IPS-20b (cell line): ENCODE data around the gene COG3.

ENCODE experiments used
- H3K27ac ChIP-seq: one replicate; pipeline ENCODE4 v1.5.1; 2013; ENCODE audit warnings: low read length
- H3K27me3 ChIP-seq: 2 replicates; pipeline ENCODE4 v1.6.1; 2013; ENCODE audit warnings: mild to moderate bottlenecking, low read length, inconsistent platforms; ENCODE audit not compliant: insufficient read depth
- H3K36me3 ChIP-seq: 2 replicates; pipeline ENCODE4 v1.6.1; 2013; ENCODE audit warnings: low read depth, mild to moderate bottlenecking, inconsistent platforms, low read length, moderate library complexity; ENCODE audit not compliant: insufficient read depth
- H3K4me1 ChIP-seq: 2 replicates; pipeline ENCODE4 v1.6.1; 2013; ENCODE audit warnings: mild to moderate bottlenecking, control low read depth, inconsistent platforms, low read length, moderate library complexity; ENCODE audit not compliant: insufficient read depth
- H3K4me3 ChIP-seq: 2 replicates; pipeline ENCODE4 v1.5.1; 2013; ENCODE audit warnings: mild to moderate bottlenecking, low read length, inconsistent platforms
- H3K9ac ChIP-seq: 2 replicates; pipeline ENCODE4 v1.6.1; 2013; ENCODE audit warnings: low read depth, mild to moderate bottlenecking, inconsistent platforms, low read length, moderate library complexity
- H3K9me3 ChIP-seq: 2 replicates; pipeline ENCODE4 v1.6.1; 2013; ENCODE audit warnings: mild to moderate bottlenecking, low read depth, low read length, inconsistent platforms; ENCODE audit not compliant: insufficient read depth

COG3 gene

GRCh38 chr13:45512098-45512496 is 47.4 kb downstream of the COG3 start:
- H3K9ac ChIP-seq = no peak overlapping the region
- no peak overlapping the region for H3K4me3 ChIP-seq
- H3K9me3 ChIP-seq = no peaks in the 10 kb centered on the region
- no peaks in the 10 kb centered on the region for H3K4me1 ChIP-seq
- peaks cover 75% of the 10 kb centered on the region for H3K36me3 ChIP-seq
- H3K27ac ChIP-seq = no peak overlapping the region
- H3K27me3 ChIP-seq = no peaks in the 10 kb centered on the region

GRCh38 chr13:45516757-45517156 is 52.0 kb downstream of the COG3 start:
- Histone ChIP-seq H3K9ac (no peak overlapping the region), H3K27me3 (no peaks in the 10 kb centered on the region), H3K36me3 (peaks cover 85% of the 10 kb centered on the region), H3K4me1 (no peaks in the 10 kb centered on the region), H3K27ac (no peak overlapping the region), H3K9me3 (no peaks in the 10 kb centered on the region), H3K4me3 (no peak overlapping the region)

GRCh38 chr13:45518525-45519245 is 53.9 kb downstream of the COG3 start:
- Histone ChIP-seq H3K36me3 (peaks cover 79% of the 10 kb centered on the region), H3K27ac (no peak overlapping the region), H3K4me3 (no peak overlapping the region), H3K4me1 (no peaks in the 10 kb centered on the region), H3K9ac (no peak overlapping the region), H3K9me3 (no peaks in the 10 kb centered on the region), H3K27me3 (no peaks in the 10 kb centered on the region)

- Histone ChIP-seq H3K27ac (no peak overlapping the region), H3K9ac (no peak overlapping the region), H3K4me1 (peaks cover 1% of the 10 kb centered on the region; the same call in 1 of the 2 replicates), H3K4me3 (no peak overlapping the region), H3K9me3 (no peaks in the 10 kb centered on the region), H3K36me3 (peaks cover 75% of the 10 kb centered on the region), H3K27me3 (no peaks in the 10 kb centered on the region)
Measured at GRCh38 chr13:45519493-45519892, 54.8 kb downstream of the COG3 start.

GRCh38 chr13:45521297-45521696 is 56.6 kb downstream of the COG3 start:
- no peaks in the 10 kb centered on the region for H3K9me3 ChIP-seq
- H3K9ac ChIP-seq = no peak overlapping the region
- no peaks in the 10 kb centered on the region for H3K27me3 ChIP-seq
- H3K27ac ChIP-seq = no peak overlapping the region
- H3K36me3 ChIP-seq = peaks cover 64% of the 10 kb centered on the region
- no peak overlapping the region for H3K4me3 ChIP-seq
- peaks cover 8% of the 10 kb centered on the region; the same call in 1 of the 2 replicates for H3K4me1 ChIP-seq

GRCh38 chr13:45522571-45522970 is 57.8 kb downstream of the COG3 start:
- no peak overlapping the region for H3K27ac ChIP-seq
- no peak overlapping the region for H3K4me3 ChIP-seq
- peaks cover 15% of the 10 kb centered on the region for H3K4me1 ChIP-seq
- H3K9me3 ChIP-seq = no peaks in the 10 kb centered on the region
- no peak overlapping the region for H3K9ac ChIP-seq
- peaks cover 60% of the 10 kb centered on the region for H3K36me3 ChIP-seq
- H3K27me3 ChIP-seq = no peaks in the 10 kb centered on the region

GRCh38 chr13:45527699-45528462 is 63.1 kb downstream of the COG3 start:
- Histone ChIP-seq H3K27ac (no peak overlapping the region), H3K4me3 (no peak overlapping the region), H3K36me3 (peaks cover 41% of the 10 kb centered on the region), H3K9me3 (no peaks in the 10 kb centered on the region), H3K4me1 (peaks cover 15% of the 10 kb centered on the region), H3K9ac (no peak overlapping the region; the same call in 1 of the 2 replicates), H3K27me3 (no peaks in the 10 kb centered on the region)

GRCh38 chr13:45529758-45530157 is 65.0 kb downstream of the COG3 start:
- Histone ChIP-seq H3K27me3 (no peaks in the 10 kb centered on the region), H3K36me3 (peaks cover 59% of the 10 kb centered on the region), H3K4me3 (no peak overlapping the region), H3K9ac (no peak overlapping the region), H3K4me1 (peaks cover 11% of the 10 kb centered on the region), H3K9me3 (no peaks in the 10 kb centered on the region), H3K27ac (no peak overlapping the region)

- Histone ChIP-seq H3K4me1 (no peaks in the 10 kb centered on the region), H3K27ac (no peak overlapping the region), H3K9ac (no peak overlapping the region), H3K9me3 (no peaks in the 10 kb centered on the region), H3K4me3 (no peak overlapping the region), H3K36me3 (peaks cover 62% of the 10 kb centered on the region), H3K27me3 (no peaks in the 10 kb centered on the region)
Measured at GRCh38 chr13:45534604-45535003, 69.9 kb downstream of the COG3 start.

- Histone ChIP-seq H3K27ac (no peak overlapping the region), H3K9me3 (no peaks in the 10 kb centered on the region), H3K27me3 (no peaks in the 10 kb centered on the region), H3K9ac (no peak overlapping the region), H3K36me3 (peaks cover 47% of the 10 kb centered on the region), H3K4me3 (no peak overlapping the region), H3K4me1 (no peaks in the 10 kb centered on the region)
Measured at GRCh38 chr13:45536224-45536623, 71.5 kb downstream of the COG3 start.

- no peaks in the 10 kb centered on the region for H3K9me3 ChIP-seq
- H3K9ac ChIP-seq = no peak overlapping the region
- no peak overlapping the region for H3K27ac ChIP-seq
- peaks cover 38% of the 10 kb centered on the region for H3K36me3 ChIP-seq
- no peaks in the 10 kb centered on the region for H3K4me1 ChIP-seq
- H3K4me3 ChIP-seq = no peak overlapping the region
- no peaks in the 10 kb centered on the region for H3K27me3 ChIP-seq
Measured at GRCh38 chr13:45537516-45537915, 72.8 kb downstream of the COG3 start.

- H3K27ac ChIP-seq = no peak overlapping the region
- no peak overlapping the region for H3K9ac ChIP-seq
- no peaks in the 10 kb centered on the region for H3K4me1 ChIP-seq
- peaks cover 31% of the 10 kb centered on the region for H3K36me3 ChIP-seq
- H3K9me3 ChIP-seq = no peaks in the 10 kb centered on the region
- H3K4me3 ChIP-seq = no peak overlapping the region
- no peaks in the 10 kb centered on the region for H3K27me3 ChIP-seq
Measured at GRCh38 chr13:45538382-45538781, 73.6 kb downstream of the COG3 start.
